ENCODE data around the gene PTPRT. TPM values are rescaled to one million over a fixed set of nuclear protein-coding genes. Genes with fewer than 3 reads are reported as not detected.

The PTPRT gene
- total and polyA plus RNA-seq, 9 donors, result under 0.01 to 3.2 (median 0.22) TPM; not detected in 1

GRCh38 chr20:42652266-42652665 is 537.4 kb downstream of the PTPRT start:
- Histone ChIP-seq H3K9me3 (no peaks in the 10 kb centered on the region), H3K36me3 (no peaks in the 10 kb centered on the region), H3K27me3 (no peaks in the 10 kb centered on the region), H3K4me3 (no peak overlapping the region), H3K4me1 (ENCODE audit: insufficient read depth) (no peaks in the 10 kb centered on the region), H3K27ac (no peak overlapping the region)
- no peak for DNase-seq
- intact Hi-C loops (cut with DNase I), result no loop called here
- WGBS, 3 donors, result 35 to 56% (median 47%) methylated on average over 2 of the region's 2 CpGs
- no peak for TF ChIP-seq EP300 (IDR thresholded peaks at IDR 0.05)
- no peak for TF ChIP-seq CTCF (IDR thresholded peaks at IDR 0.05)
- TF ChIP-seq POLR2A (IDR thresholded peaks at IDR 0.05), result no peak

GRCh38 chr20:42650191-42650746 is 539.4 kb downstream of the PTPRT start:
- intact Hi-C loops (cut with DNase I), result no loop called here
- Histone ChIP-seq H3K27ac (no peak overlapping the region), H3K27me3 (no peaks in the 10 kb centered on the region), H3K4me3 (no peak overlapping the region), H3K36me3 (no peaks in the 10 kb centered on the region), H3K4me1 (ENCODE audit: insufficient read depth) (no peaks in the 10 kb centered on the region), H3K9me3 (no peaks in the 10 kb centered on the region)
- TF ChIP-seq EP300 (IDR thresholded peaks at IDR 0.05) (no peak), POLR2A (IDR thresholded peaks at IDR 0.05) (no peak), CTCF (IDR thresholded peaks at IDR 0.05) (no peak)
- no peak for DNase-seq

GRCh38 chr20:42649748-42650147 is 540.0 kb downstream of the PTPRT start:
- Histone ChIP-seq H3K27ac (no peak overlapping the region), H3K27me3 (no peaks in the 10 kb centered on the region), H3K4me1 (ENCODE audit: insufficient read depth) (no peaks in the 10 kb centered on the region), H3K9me3 (no peaks in the 10 kb centered on the region), H3K36me3 (no peaks in the 10 kb centered on the region), H3K4me3 (no peak overlapping the region)
- TF ChIP-seq CTCF (IDR thresholded peaks at IDR 0.05) (no peak), POLR2A (IDR thresholded peaks at IDR 0.05) (no peak), EP300 (IDR thresholded peaks at IDR 0.05) (no peak)
- no peak for DNase-seq
- intact Hi-C loops (cut with DNase I), result no loop called here

- DNase-seq, result no peak
- Histone ChIP-seq H3K36me3 (no peaks in the 10 kb centered on the region), H3K27ac (no peak overlapping the region), H3K4me3 (no peak overlapping the region), H3K4me1 (ENCODE audit: insufficient read depth) (no peaks in the 10 kb centered on the region), H3K9me3 (no peaks in the 10 kb centered on the region), H3K27me3 (no peaks in the 10 kb centered on the region)
- 38 to 63% (median 51%) methylated on average over 3 of the region's 3 CpGs for WGBS, 3 donors
- intact Hi-C loops (cut with DNase I), result no loop called here
- no peak for TF ChIP-seq CTCF (IDR thresholded peaks at IDR 0.05)
- TF ChIP-seq EP300 (IDR thresholded peaks at IDR 0.05), result no peak
- no peak for TF ChIP-seq POLR2A (IDR thresholded peaks at IDR 0.05)
Observed at GRCh38 chr20:42646250-42646649, 543.5 kb downstream of the PTPRT start.

Measured in ovary (tissue), 9 donors.